ENCODE results near the gene RIMS1. TPM values are rescaled to one million over a fixed set of nuclear protein-coding genes. Genes with fewer than 3 reads are reported as not detected.

RIMS1 gene
- total RNA-seq, 1 donor from 2014 or later: 5.6 TPM

DNA sequence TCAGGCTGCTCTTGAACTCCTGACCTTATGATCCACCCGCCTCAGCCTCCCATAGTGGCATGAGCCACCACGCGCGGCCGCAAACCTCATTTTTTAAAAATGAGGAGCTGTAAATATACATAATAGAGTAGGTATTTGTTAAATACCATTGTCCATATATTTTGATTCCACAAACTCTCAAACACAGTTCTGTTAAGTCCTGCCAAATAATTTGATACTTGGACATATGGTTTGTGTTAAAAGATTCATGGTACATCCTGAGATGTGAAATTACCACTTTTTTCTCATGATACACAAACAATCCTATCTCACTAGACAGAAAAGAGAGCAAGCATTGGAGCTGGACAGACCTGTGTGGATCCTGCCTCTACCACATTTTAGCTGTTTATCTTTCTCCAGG is 401.5 kb downstream of the RIMS1 start:
- Mint-ChIP-seq H3K27me3 (no peaks in the 10 kb centered on the region), H3K36me3 (ENCODE audit: insufficient read depth) (no peaks in the 10 kb centered on the region), H3K4me1 (ENCODE audit: low read depth) (no peaks in the 10 kb centered on the region), H3K4me3 (ENCODE audit: low read depth) (no peak overlapping the region), H3K27ac (no peak overlapping the region), H3K9me3 (ENCODE audit: low read depth) (no peaks in the 10 kb centered on the region)
- DNase-seq (ENCODE audit: low spot score, unreplicated experiment): no peak
- TF ChIP-seq, protein P1, sequence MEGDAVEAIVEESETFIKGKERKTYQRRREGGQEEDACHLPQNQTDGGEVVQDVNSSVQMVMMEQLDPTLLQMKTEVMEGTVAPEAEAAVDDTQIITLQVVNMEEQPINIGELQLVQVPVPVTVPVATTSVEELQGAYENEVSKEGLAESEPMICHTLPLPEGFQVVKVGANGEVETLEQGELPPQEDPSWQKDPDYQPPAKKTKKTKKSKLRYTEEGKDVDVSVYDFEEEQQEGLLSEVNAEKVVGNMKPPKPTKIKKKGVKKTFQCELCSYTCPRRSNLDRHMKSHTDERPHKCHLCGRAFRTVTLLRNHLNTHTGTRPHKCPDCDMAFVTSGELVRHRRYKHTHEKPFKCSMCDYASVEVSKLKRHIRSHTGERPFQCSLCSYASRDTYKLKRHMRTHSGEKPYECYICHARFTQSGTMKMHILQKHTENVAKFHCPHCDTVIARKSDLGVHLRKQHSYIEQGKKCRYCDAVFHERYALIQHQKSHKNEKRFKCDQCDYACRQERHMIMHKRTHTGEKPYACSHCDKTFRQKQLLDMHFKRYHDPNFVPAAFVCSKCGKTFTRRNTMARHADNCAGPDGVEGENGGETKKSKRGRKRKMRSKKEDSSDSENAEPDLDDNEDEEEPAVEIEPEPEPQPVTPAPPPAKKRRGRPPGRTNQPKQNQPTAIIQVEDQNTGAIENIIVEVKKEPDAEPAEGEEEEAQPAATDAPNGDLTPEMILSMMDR (IDR thresholded peaks at IDR 0.05; ENCODE audit: unreplicated experiment): no peak

DNA sequence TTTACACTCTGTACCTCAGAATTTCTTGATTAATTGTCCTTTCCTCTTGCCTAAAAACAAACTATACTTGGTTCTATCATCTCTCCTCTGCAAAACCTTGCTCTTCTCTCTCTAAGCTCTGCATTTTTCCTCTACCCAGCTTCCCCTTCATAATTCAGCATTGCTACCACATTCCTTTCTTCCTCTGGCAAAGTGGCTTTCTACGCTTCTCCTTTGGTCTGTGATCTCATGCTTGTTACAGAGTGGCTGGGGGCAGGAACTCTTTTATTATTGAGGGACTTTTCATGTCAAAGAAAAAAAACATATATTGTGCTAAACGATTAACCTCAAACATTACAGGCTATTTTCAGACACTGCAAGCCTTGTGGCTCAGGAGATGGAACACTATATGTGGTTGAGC is 402.2 kb downstream of the RIMS1 start:
- no peaks in the 10 kb centered on the region for H3K4me1 Mint-ChIP-seq (ENCODE audit: low read depth)
- H3K27ac Mint-ChIP-seq: no peak overlapping the region
- TF ChIP-seq, protein P1 (IDR thresholded peaks at IDR 0.05; ENCODE audit: unreplicated experiment): no peak
- H3K36me3 Mint-ChIP-seq (ENCODE audit: insufficient read depth): no peaks in the 10 kb centered on the region
- H3K9me3 Mint-ChIP-seq (ENCODE audit: low read depth): no peaks in the 10 kb centered on the region
- no peaks in the 10 kb centered on the region for H3K27me3 Mint-ChIP-seq
- no peak overlapping the region for H3K4me3 Mint-ChIP-seq (ENCODE audit: low read depth)
- no peak for DNase-seq (ENCODE audit: low spot score, unreplicated experiment)

DNA sequence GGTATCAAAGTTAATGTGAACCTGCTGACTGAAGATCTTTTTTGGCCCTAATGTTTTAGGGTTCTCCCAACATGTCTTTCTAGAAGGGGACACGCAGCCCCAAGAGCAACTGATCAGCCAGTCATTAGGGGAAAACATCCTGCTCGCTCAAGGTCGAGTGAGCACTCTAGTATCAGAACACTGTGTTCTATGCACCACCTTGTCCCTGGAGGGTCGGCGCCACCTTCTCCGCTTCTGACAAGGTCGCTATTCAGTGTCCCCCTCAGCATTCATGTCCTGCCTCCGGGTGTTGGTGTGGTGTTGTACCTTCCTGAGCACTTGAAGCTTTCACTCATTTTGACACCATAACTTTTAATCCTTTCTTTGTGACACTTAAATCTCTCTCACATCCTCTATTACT is 404.3 kb downstream of the RIMS1 start:
- DNase-seq (ENCODE audit: low spot score, unreplicated experiment): no peak
- Mint-ChIP-seq H3K36me3 (ENCODE audit: insufficient read depth) (no peaks in the 10 kb centered on the region), H3K27me3 (no peaks in the 10 kb centered on the region), H3K9me3 (ENCODE audit: low read depth) (no peaks in the 10 kb centered on the region), H3K4me3 (ENCODE audit: low read depth) (no peak overlapping the region), H3K4me1 (ENCODE audit: low read depth) (no peaks in the 10 kb centered on the region), H3K27ac (no peak overlapping the region)
- TF ChIP-seq, protein P1 (IDR thresholded peaks at IDR 0.05; ENCODE audit: unreplicated experiment): no peak

- Mint-ChIP-seq H3K9me3 (ENCODE audit: low read depth) (no peaks in the 10 kb centered on the region), H3K4me3 (ENCODE audit: low read depth) (no peak overlapping the region), H3K36me3 (ENCODE audit: insufficient read depth) (no peaks in the 10 kb centered on the region), H3K27ac (no peak overlapping the region), H3K4me1 (ENCODE audit: low read depth) (peaks cover 2% of the 10 kb centered on the region), H3K27me3 (no peaks in the 10 kb centered on the region)
- no peak for DNase-seq (ENCODE audit: low spot score, unreplicated experiment)
- TF ChIP-seq, protein P1 (IDR thresholded peaks at IDR 0.05; ENCODE audit: unreplicated experiment): no peak
These were observed 410.0 kb downstream of the RIMS1 start for GRCh38 chr6:72296375-72296774.

DNA sequence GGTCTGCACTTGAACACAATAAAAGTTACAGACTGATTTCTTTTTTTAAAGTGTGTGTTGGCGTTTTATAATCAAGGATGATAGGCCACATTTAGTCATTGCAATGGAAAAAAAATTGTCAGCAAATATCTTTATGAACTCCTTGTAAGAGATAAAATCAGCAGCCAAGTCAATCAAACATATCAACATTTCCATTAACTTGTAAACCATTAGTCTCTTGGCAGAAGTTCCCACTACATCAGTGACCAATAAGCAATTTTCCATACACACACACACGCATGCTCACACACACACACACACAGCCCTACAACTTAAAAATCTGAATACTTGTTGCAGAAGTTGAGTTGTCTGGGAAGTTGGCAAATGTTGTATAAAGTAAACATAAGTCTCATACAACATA is 419.6 kb downstream of the RIMS1 start:
- H3K9me3 Mint-ChIP-seq (ENCODE audit: low read depth): no peaks in the 10 kb centered on the region
- no peaks in the 10 kb centered on the region for H3K36me3 Mint-ChIP-seq (ENCODE audit: insufficient read depth)
- H3K27me3 Mint-ChIP-seq: no peaks in the 10 kb centered on the region

More for the DNA sequence above, 419.6 kb downstream of the RIMS1 start:
- Mint-ChIP-seq H3K27ac (no peak overlapping the region), H3K4me3 (ENCODE audit: low read depth) (no peak overlapping the region), H3K4me1 (ENCODE audit: low read depth) (no peaks in the 10 kb centered on the region)
- no peak for DNase-seq (ENCODE audit: low spot score, unreplicated experiment)
- TF ChIP-seq, protein P1 (IDR thresholded peaks at IDR 0.05; ENCODE audit: unreplicated experiment): no peak
